GM21786 (cell line): ENCODE data around the gene WWP2.
A peak's percentile ranks its signal among the peaks of the same experiment; 100 is the strongest.
"Not testable (repeated sequence)": the region's sequence is repeated elsewhere in the genome, so short reads cannot be mapped to it uniquely, and the experiment has no call there.

Source experiments
- ATAC-seq: cut with Tn5 transposase; IDR thresholded peaks from one replicate; pipeline ENCODE4 v1.9.1; 2021; ENCODE audit not compliant: unreplicated experiment

The WWP2 gene

DNA sequence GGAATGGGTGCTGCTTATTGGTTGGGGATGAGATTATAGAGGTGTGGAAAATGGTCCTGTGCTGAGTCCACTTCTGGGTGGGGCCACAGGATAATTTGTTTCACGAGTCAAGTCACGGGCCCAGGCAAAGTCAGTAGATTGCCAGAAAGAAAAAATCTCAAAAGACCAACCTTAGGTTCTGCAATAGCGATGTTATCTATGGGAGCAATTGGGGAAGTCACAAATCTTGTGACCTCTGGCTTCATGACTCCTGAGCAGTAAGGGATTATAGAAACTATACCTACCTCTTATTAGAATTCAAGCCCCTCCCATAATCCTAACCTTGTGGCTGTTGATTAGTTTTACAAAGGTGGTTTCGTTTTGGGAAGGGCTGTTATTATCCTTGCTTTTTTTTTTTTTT, 31.4 kb downstream of the WWP2 start:
- ATAC-seq: no peak

DNA sequence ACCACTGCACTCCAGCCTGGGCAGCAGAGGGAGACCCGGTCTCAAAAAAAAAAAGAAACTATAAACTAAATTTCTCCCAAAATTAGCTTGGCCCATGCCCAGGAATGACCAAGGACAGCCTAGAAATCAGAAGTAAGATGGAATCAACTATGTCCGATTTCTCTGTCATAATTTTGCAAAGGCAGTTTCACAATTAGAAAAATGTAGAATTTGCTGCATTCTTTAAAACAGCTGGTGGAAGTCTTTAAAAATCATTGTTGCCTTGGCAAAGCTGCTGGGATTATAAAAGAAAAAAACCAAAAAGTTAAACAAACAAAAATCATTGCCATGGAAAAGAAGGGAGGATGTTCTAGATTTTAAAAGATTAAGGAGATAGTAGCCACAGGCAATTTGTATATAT, 32.4 kb downstream of the WWP2 start:
- no peak for ATAC-seq

DNA sequence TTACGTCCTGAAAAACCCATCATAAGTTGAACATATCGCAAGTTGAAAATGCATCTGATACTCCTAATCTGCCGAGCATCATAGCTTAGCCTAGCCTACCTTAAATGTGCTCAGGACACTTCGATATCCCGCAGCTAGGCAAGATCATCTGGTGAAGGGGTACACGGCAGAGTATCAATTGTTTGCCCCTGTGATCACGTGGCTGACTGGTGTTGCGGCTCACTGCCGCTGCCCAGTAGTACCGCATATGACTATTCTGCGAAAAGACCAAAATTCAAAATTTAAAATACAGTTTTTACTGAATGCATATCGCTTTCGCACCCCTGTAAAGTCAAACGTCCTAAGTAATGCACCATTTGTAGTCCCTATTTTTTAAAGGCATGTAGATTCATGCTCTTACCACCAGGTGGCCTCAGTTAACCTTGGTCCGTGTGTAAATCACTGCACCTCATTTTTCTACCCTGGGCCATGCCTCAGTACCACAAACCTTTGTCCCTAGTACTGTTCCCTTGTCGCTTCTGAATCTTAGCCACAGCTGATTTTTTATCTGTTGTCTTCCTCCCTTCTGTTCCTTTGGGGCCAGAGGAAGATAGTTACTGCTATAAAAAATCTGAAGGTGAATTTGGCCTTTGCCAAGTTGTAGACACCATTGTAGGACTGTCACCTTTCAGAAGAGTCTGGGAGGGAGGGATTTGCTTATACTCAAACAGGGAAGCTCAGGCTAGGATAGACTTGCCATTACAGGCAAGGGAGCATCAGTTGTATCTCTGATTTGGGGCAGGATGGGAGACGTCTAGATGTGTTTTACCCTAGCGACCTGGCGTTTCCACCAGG, 34.4 kb downstream of the WWP2 start:
- no peak for ATAC-seq

DNA sequence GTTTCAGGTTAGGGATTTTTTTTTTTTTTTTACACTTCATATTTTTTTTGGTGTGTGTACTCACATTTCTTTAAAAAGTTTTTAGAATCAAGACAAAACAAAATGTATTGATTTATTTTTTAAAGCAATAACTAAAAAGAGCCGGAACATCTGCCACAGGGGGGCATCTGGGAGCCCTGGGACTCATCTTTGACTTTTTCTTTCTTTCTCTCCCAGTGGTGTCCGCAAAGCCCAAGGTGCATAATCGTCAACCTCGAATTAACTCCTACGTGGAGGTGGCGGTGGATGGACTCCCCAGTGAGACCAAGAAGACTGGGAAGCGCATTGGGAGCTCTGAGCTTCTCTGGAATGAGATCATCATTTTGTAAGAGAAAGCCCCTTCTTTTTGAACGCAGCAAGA, 36.3 kb downstream of the WWP2 start:
- ATAC-seq: no peak

DNA sequence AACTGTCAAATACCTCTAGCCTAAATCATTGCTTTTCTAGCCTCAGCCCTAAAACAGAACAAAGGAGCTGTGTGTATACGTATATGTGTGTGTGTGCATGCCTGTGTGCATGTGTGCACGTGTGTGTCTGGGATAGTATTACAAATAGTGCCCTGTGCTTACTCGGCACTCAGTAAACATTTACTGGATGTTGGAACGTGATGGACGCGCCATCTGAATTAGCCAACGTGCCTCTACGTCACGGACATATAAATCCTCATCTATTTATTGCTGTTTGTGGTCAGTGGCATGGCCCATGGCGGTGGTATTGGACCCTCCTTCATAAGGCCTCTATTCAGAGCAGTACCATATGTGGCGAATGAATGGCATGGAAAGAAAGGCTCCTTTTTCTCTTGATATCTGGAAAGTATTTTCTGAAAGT, 37.5 kb downstream of the WWP2 start:
- no peak for ATAC-seq

DNA sequence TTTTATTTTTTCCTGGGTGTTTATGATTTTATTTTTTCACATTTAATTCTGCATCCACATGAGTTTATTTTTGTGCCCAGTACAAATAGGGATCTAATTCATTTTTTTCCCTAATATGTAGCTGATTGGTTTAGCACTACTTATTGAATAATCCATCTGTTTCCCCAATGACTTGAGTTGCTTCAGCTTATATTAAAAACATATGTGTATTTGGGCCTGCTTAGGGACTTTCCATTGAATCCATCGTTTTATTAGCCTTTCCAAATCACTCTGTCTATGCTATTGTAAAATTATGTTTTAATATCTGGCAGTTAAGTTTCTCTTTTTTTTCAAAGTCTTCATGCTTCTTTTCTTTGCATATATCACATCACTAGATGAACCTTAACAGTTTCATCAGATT, 42.2 kb downstream of the WWP2 start:
- no peak for ATAC-seq

DNA sequence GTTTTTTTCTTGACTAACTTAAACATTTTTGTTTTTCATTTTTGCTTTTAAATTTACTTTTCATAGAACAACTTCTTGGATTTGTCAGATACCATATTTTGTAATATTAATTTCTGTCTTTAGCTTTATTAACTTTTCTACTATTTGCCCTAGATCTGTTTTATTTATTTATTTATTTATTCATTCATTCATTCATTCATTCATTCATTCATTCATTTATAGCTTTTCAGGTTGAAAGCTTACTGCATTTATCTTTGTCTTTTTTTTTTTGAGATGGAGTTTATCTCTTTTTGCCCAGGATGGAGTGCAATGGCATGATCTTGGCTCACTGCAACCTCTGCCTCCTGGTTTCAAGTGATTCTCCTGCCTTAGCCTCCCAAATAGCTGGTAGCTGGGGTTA, 44.6 kb downstream of the WWP2 start:
- ATAC-seq: not testable (repeated sequence)

DNA sequence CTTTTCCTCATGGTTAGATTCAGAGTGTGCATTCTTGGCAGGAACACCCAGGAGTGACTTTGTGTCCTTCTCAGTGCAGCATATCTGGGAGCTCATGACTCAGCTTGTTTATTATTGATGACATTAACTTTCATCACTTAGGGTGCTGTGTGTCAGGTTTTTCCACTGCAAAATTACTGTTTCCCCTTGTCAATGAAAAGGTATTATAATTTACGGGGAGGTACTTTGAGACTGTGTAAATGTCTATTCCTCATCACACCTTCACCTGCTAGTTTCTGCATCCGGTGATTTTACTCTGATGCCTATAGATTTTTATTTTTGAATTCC, 50.5 kb downstream of the WWP2 start:
- ATAC-seq: no peak

DNA sequence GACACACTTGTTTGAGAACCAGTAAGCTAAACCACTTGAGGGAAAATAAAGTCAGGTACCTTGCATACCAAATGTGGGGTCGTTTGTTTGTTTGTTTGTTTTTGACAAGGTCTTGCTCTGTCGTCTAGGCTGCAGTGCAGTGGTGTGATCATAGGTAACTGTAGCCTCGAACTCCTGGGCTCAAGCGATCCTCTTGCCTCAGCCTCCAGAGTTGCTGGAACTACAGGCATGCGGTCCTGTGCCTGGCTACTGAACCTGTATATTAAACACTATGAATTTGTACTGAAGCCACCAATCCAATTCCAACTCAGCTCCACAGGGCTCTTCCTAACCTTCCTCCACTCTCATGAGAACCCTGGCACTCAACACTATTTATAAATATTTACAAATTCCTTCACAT, 51.9 kb downstream of the WWP2 start:
- ATAC-seq: no peak

DNA sequence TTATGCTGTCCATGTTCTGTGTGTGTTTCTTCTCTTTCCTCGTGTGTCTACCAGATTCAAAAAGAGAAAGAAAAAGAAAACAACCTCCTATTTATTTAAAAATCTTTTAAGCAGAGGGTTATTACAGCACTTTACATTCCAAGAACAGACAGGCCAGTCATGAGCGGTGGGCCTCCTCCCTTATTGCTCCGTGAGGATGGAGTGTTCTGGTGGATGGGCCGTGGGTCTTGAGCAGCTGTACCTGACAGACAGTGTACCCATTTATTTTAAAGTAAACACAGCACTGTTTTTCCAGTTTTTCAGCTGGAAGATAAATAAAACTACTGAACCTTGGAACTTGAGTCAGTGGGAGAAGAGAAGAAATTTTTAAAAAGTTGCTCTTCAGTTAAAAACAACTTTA, 52.4 kb downstream of the WWP2 start:
- no peak for ATAC-seq

DNA sequence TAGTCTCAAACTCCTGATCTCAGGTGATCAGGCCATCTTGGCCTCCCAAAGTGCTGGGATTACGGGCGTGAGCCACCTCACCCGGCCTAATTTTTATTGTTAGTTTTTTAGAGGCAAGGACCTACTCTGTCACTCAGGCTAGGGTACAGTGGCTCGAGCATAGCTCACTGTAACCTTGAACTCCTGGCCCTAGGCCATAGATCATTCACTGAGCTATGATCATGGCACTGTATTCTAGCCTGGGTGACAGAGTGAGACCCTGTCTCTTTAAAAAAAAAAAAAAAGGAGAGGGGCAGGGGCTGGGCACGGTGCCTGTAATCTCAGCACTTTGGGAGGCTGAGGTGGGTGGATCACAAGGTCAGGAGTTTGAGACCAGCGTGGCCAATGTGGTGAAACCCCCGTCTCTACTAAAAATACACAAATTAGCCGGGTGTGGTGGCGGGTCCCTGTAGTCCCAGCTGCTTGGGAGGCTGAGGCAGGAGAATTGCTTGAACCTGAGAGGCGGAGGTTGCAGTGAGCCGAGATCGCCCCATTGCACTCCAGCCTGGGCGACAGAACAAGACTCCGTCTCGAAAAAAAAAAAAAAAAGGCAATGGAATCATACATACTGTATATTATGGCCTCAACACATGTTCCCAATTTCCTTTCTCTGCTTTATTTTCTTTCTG, 53.2 kb downstream of the WWP2 start:
- ATAC-seq: not testable (repeated sequence)

DNA sequence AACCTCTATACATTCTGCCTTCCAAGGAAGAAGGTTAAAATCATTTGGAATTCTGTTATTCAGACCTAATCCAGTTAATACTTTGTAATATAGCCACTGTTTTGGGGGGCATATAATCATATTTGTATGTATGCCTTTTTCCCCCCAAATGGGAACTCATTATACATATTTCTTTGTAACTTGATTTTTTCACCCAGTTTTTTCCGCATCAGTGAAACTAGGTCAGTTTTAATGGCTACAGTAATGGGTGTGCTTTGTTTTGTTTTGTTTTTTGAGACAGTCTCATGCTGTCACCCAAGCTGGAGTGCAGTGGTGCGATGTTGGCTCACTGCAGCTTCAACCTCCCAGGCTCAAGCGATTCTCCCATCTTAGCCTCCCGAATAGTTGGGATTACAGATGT, 54.9 kb downstream of the WWP2 start:
- ATAC-seq: no peak

DNA sequence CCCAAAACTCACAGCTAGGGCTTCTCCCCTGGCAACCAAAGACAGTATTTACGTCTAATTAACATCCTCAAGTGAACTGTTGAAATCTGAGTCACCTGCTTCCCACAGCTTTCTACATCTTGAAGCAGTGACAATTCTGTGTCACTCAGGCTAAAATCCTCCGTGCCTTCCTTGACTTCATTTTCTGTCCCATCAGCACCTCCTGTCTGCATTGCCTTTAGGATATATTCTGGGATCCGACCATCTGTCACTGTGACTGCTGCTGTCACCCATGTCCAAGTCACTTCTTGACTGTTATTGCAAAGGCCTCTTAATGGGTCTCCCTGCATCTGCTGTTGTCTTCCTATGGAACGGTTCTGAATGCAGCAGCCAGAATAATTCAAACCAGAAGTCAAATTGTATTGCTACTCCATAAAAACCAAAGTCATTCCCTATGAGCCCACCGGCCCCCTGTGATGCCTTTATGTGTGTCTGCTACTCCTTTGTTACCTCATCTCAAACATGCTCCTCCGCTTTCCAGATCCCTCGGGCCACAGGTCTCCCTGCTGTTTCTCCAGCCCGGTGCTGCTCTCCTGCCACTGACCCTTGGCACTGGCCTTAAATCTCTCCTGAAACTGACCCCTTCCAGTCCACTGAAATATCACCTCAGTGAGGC, 56.9 kb downstream of the WWP2 start:
- ATAC-seq: no peak

DNA sequence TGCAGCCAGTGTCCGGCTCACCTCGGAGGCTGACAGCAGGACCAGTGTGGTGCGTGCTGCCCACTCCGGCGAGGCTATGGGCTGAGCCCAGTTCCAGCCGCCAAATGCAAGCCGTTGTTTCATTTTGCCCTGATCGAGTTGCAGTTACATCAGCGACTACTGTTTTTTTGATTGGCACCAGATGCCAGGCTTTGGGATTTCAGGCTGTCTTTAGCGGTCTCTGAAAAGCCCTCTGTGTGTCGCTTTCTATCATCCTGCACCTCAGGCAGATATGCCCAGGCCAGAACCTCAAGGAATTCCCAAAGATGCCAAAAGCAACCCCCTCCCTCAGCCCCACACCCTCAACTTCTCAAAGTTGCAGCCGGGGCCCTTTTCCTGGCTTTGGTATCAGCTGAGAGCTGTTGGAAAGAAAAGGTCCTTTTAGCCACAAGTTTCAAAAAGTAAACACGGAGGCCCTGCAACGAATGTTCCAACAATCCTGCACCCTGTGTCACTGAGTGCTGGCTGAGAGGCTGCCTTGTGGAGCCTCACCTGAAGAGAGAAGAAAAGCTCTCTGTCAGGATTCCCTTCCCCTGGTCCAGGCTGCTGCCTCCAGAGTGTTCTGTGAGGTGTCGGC, 58.9 kb downstream of the WWP2 start:
- no peak for ATAC-seq

DNA sequence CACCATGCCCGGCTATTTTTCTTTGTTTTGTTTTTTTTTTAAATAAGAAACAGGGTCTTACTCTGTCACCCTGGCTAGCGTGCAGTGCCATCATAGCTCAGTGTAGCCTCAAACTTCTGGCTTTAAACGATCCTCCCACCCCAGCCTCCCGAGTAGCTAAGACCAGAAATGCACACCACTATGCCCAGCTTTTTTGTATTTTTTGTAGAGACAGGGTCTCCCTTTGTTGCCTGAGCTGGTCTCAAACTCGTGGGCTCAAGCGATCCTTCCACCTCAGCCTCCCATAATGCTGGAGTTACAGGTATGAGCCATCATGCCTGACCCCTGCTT, 59.7 kb downstream of the WWP2 start:
- no peak for ATAC-seq

DNA sequence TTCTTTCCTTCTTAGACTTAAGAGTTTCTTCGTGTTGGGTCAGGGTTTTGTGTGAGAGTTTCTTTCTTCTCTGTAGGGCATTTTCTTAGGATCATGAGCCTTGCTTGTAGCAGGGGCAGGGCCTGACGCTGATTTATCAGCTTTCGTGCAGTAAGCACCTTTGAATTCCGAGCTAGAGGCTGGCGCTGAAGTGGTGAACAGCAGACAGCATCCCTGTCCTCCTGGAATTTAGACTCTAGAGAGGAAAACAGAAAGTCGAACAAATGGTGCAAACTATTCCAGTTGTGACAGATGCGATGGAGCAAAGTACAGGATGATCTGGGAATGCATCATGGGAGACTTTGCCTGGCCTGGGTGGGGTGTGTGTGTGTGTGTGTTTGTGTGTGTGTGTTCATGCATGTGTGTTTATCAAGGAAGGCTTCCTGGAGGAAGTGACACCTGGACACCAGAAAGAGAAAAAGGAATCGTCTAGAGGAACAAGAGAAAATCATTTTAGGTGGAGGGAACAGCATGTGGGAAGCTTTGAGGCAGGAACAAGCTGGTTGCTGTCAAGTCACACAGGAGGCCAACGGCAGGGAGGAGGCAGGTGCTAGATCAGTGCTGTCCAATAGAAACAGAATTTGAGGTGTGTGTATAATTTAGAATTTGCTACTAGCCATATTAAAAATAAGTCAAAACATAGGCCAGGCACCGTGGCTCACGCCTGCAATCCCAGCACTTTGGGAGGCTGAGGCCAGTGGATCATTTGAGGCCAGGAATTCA, 60.2 kb downstream of the WWP2 start:
- no peak for ATAC-seq

DNA sequence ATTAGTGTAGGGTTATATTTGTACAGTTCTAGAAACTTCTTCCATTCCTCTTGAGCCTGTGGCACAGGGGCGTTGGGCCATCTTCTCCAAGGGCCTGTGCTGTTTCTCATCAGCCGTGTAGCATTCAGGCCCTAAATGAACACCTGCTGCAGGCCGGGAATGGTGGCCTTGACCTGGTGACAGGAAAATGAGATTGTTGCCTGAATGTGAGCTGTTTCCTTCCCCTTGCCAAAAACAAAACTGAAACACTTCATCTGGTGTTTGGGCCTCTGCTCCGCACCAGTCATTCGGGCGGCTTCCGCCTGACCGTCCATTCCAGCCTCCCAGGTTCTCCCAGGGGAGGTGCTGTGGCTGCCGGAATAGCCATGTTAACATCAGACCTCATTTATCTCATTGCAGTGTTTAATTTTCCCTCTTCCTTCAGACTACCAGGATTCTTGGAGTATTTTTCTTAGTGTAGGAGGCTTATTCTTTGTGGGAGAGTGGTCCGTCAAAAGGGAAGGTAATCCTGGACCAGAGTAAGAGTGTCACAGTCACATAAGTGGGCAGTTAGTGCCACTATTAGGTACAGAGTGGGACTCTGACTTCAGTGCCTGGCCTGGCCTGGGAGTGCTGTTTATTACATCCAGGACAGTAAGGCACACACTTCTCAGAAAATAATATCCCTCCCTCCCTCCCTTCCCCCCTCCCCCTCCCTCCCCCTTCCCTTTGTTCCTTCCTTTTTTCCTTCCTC, 61.9 kb downstream of the WWP2 start:
- ATAC-seq: peak; percentile 94

DNA sequence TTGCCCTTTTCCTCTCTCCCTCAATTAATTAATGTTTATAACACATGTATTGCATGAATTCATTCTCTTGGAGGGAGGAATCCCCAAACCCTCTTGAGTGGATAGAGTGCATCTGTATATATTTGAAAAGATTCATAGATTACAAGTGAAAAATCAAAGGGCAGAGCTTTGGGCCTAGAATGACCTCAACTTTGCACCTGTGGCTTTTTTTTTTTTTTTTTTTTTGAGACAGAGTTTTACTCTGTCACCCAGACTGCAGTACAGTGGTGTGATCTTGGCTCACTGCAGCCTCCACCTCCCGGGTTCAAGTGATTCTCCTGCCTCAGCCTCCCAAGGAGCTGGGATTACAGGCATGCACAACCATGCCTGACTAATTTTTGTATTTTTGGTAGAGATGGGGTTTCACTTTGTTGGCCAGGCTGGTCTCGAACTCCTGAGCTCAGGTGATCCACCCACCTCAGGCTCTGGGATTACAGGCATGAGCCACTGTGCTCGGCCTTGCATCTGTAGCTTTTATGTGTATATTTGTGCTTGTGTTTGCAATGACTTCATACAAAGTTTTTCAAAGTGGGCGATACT, 62.5 kb downstream of the WWP2 start:
- not testable (repeated sequence) for ATAC-seq

DNA sequence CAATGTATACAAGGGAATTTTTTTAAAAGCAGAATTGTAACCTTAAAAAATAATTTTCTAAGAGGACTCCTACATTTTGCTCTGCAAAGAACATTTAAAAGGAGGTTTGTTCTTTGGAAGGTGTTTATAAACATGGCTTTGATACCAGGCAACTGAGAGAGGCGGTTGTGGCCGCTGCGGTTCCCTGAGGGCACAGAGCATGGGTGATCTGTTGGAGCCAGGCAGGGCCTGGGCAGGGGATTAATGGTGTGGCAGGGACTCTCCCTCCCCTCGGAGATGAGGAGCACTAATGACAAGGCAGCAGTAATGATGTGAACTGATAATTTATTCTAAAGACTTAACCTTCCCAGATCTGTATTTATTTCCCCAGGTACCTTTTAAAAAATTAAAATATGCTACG, 65.4 kb downstream of the WWP2 start:
- no peak for ATAC-seq

DNA sequence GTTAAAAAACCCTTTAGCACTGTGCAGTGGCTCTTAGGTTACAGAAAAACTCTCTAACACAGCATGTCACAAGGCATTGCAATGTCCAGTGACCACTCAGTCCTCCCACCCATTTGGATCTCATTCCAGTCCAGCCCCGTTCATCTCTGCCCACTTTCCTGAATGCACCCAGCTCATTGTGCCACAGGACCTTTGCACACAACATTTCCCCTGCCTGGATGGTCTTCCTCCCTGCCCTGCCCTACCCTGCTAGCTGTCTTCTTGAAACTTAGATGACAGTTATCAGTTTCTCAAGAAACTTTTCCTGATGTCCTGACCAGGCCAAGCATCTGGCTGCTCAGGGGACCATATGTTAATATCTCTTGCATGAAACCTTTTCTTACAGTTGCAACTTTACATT, 67.2 kb downstream of the WWP2 start:
- ATAC-seq: no peak
